Kidney (tissue), 14 donors: ENCODE data around the gene DNASE1L1. TPM values are rescaled to one million over a fixed set of nuclear protein-coding genes. Genes with fewer than 3 reads are reported as not detected.

ENCODE experiments used
- DNase-seq, 5 donors: peaks; one replicate each; pipeline ENCODE4 v3.0.0-alpha.2; 2013 to 2020
- FAIRE-seq: peaks from 2 replicates; lab custom pipeline; 2012; peaks lifted over from hg19 to GRCh38; lab: Jason Lieb, UNC
- H3K27ac ChIP-seq, 2 donors: one replicate each; pipeline ENCODE4 v1.7.0; 2013; ENCODE audit warnings: low read depth in 2 of 2, low read length in 2 of 2, inconsistent platforms in 1 of 2
- H3K27me3 ChIP-seq: one replicate; pipeline ENCODE4 v1.7.1; 2013; ENCODE audit warnings: low read length, inconsistent platforms; ENCODE audit not compliant: control insufficient read depth, insufficient read depth
- H3K36me3 ChIP-seq, 3 donors: one replicate each; pipeline versions ENCODE4 v1.7.0 to v1.7.1; 2013; ENCODE audit warnings: low read length in 3 of 3, control low read depth in 1 of 3, inconsistent platforms in 1 of 3; ENCODE audit not compliant: insufficient read depth in 3 of 3, control insufficient read depth in 2 of 3
- H3K4me1 ChIP-seq, 3 donors: one replicate each; pipeline versions ENCODE4 v1.7.0 to v1.7.1; 2013; ENCODE audit warnings: low read length in 3 of 3, inconsistent platforms in 1 of 3, low read depth in 1 of 3; ENCODE audit not compliant: control insufficient read depth in 2 of 3, insufficient read depth in 2 of 3
- H3K4me3 ChIP-seq, 3 donors: one replicate each; pipeline versions ENCODE4 v1.7.0 to v1.8.1; 2013; ENCODE audit warnings: low read length in 3 of 3, control low read depth in 1 of 3, inconsistent platforms in 1 of 3
- H3K9ac ChIP-seq, 3 donors: one replicate each; pipeline versions ENCODE4 v1.7.0 to v1.7.1; 2013; ENCODE audit warnings: low read length in 3 of 3, control low read depth in 1 of 3, inconsistent platforms in 1 of 3
- H3K9me3 ChIP-seq, 3 donors: one replicate each; pipeline versions ENCODE4 v1.7.0 to v1.7.1; 2013; ENCODE audit warnings: low read length in 3 of 3, control low read depth in 1 of 3, inconsistent platforms in 1 of 3; ENCODE audit not compliant: control insufficient read depth in 2 of 3, insufficient read depth in 1 of 3
- CTCF ChIP-seq: IDR thresholded peaks from 3 replicates; pipeline ENCODE4 v1.5.1; 2012; ENCODE audit warnings: mild to moderate bottlenecking, moderate library complexity, borderline replicate concordance; ENCODE audit not compliant: insufficient read depth; ENCODE audit errors: extremely low read depth
- intact Hi-C: fragments of 100-400 bp; cut with DNase I; formaldehyde crosslinking; loops from one replicate; pipeline ENCODE4 v1.11.1; 2022
- polyA plus RNA-seq: library from polyadenylated mRNA; stranded (reverse); fragments of 350-450 nt; fragmentation: Illumina TruSeq; extraction: RNeasy Lipid Tissue Mini Kit (QIAGEN cat#74804); gene quantifications from one replicate; pipeline ENCODE4 v1.2.3, GENCODE V29; 2014; ENCODE audit warnings: low read depth, low replicate concordance; ENCODE audit not compliant: insufficient read depth
- total RNA-seq: library from RNA; stranded (reverse); fragmentation: NEBNext Ultra II Directional; extraction: Animal tissue kit (Norgen Biotek cat#: 25700); gene quantifications from one replicate; pipeline ENCODE4 v1.2.1, GENCODE V29; 2021
- donor health status: control.
- donor health status: control.
- donor health status: control.
- donor health status: control.
- donor health status: control.
- donor health status: DM: yes; HTN: yes; CAD: no.
- donor health status: Normal renal cell carcinoma (clear cell type).

The DNASE1L1 gene
- total and polyA plus RNA-seq, 2 donors from 2014 or later, result 28.0 to 33.8 TPM

DNA sequence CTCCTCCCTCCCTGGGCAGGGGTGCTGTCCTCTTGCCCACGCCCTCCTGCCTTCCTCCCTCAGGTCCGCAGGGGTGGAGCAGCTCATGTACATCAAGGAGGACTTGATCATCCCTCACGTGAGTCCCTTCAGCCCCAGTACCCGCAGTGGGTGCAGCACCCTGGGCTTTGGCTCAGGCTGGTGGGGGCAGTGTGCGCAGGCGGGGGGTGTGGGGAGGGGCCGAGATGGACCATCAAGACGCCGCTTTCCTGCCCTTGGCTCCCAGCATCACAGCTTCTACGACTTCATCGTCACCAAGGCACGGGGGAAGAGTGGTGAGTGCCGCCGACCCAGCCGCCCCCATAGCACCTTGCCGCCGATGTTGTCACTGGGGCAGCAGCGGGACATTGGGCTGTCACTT is 40.6 kb upstream of the DNASE1L1 start:
- Histone ChIP-seq H3K27me3 (no peaks in the 10 kb centered on the region), H3K9me3 (no peaks in the 10 kb centered on the region), H3K36me3 (peaks cover 0 to 7% (median 5%) of the 10 kb centered on the region in 3 donors), H3K4me1 (peaks cover 0 to 7% (median 0%) of the 10 kb centered on the region in 3 donors), H3K9ac (no peak overlapping the region), H3K4me3 (no peak overlapping the region), H3K27ac (no peak overlapping the region)
- intact Hi-C loops, result no loop called here
- no peak for FAIRE-seq
- no peak for TF ChIP-seq CTCF
- DNase-seq, result peak in 1 of 5 donors; percentile 60

- DNase-seq (peak in 1 of 5 donors; percentile 52), FAIRE-seq (no peak)
- H3K9me3 ChIP-seq, result no peaks in the 10 kb centered on the region
- no peak overlapping the region for H3K27ac ChIP-seq
- H3K9ac ChIP-seq, result no peak overlapping the region
- H3K4me1 ChIP-seq, result peaks cover 0 to 8% (median 0%) of the 10 kb centered on the region in 3 donors
- intact Hi-C loops, result no loop called here
- peaks cover 0 to 7% (median 5%) of the 10 kb centered on the region in 3 donors for H3K36me3 ChIP-seq
- H3K27me3 ChIP-seq, result no peaks in the 10 kb centered on the region
- TF ChIP-seq CTCF, result no peak
- no peak overlapping the region for H3K4me3 ChIP-seq
Measured at GRCh38 chrX:154448484-154448883, 39.4 kb upstream of the DNASE1L1 start.

DNA sequence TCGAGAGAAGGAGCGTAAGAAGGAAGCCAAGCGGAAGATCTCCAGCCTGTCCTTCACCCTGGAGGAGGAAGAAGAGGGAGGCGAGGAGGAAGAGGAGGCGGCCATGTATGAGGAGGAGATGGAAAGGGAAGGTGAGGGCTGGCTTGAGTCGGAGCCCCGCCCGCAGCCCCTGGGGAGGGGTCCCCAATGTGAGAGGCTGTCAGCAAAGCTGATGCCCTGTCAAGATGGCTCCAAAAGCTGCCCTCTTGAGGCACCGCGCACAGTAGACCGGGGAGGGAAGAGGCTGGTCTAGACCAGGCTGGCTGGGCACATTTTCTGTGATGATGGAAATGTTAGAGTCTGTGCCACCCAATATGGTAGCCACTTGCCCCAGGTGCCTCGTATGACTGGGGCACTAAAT is 37.4 kb upstream of the DNASE1L1 start:
- Histone ChIP-seq H3K27ac (no peak overlapping the region), H3K9me3 (no peaks in the 10 kb centered on the region), H3K27me3 (no peaks in the 10 kb centered on the region), H3K4me1 (peaks cover 0 to 10% (median 0%) of the 10 kb centered on the region in 3 donors), H3K4me3 (no peak overlapping the region), H3K36me3 (peaks cover 0 to 11% (median 6%) of the 10 kb centered on the region in 3 donors), H3K9ac (no peak overlapping the region)
- intact Hi-C loops, result no loop called here
- DNase-seq (peak in 1 of 5 donors; percentile 55), FAIRE-seq (no peak)
- no peak for TF ChIP-seq CTCF

- H3K9ac ChIP-seq, result no peak overlapping the region
- no peaks in the 10 kb centered on the region for H3K9me3 ChIP-seq
- H3K36me3 ChIP-seq, result peaks cover 0 to 11% (median 8%) of the 10 kb centered on the region in 3 donors
- H3K27me3 ChIP-seq, result no peaks in the 10 kb centered on the region
- FAIRE-seq (no peak), DNase-seq (peak in 1 of 5 donors; percentile 66)
- H3K4me1 ChIP-seq, result peaks cover 0 to 10% (median 0%) of the 10 kb centered on the region in 3 donors
- intact Hi-C loops, result no loop called here
- H3K27ac ChIP-seq, result no peak overlapping the region
- no peak overlapping the region for H3K4me3 ChIP-seq
- no peak for TF ChIP-seq CTCF
Measured at GRCh38 chrX:154445776-154446175, 36.7 kb upstream of the DNASE1L1 start.
